Ectodermal cell (in vitro differentiated cells): ENCODE data around the gene PSMC2.
"Not testable (repeated sequence)": the region's sequence is repeated elsewhere in the genome, so short reads cannot be mapped to it uniquely, and the experiment has no call there.

Source experiments
- H3K27ac ChIP-seq: 2 replicates; pipeline ENCODE4 v1.7.0; 2013; ENCODE audit warnings: mild to moderate bottlenecking, low read depth, low read length; ENCODE audit not compliant: insufficient read depth, poor library complexity, severe bottlenecking
- H3K27me3 ChIP-seq: 2 replicates; pipeline ENCODE4 v1.7.0; 2013; ENCODE audit warnings: mild to moderate bottlenecking, low read length; ENCODE audit not compliant: insufficient read depth, control insufficient read depth, poor library complexity, severe bottlenecking
- H3K36me3 ChIP-seq: one replicate; pipeline ENCODE4 v1.7.0; 2013; ENCODE audit warnings: low read length; ENCODE audit not compliant: control insufficient read depth, insufficient read depth
- H3K4me1 ChIP-seq: one replicate; pipeline ENCODE4 v1.7.0; 2013; ENCODE audit warnings: low read length; ENCODE audit not compliant: control insufficient read depth, insufficient read depth
- H3K4me3 ChIP-seq: 2 replicates; pipeline ENCODE4 v1.7.0; 2013; ENCODE audit warnings: low read depth, low read length, control low read depth; ENCODE audit not compliant: insufficient read depth
- H3K9me3 ChIP-seq: 2 replicates; pipeline ENCODE4 v1.7.0; 2013; ENCODE audit warnings: mild to moderate bottlenecking, low read length, moderate library complexity; ENCODE audit not compliant: control insufficient read depth
- WGBS, 2 experiments: methylation state at CpG; one replicate each; pipeline ENCODE4 v1.1.7; 2013; ENCODE audit warnings: missing lambda C conversion rate in 2 of 2; 5-methylcytosine and 5-hydroxymethylcytosine counted together

The PSMC2 gene

GRCh38 chr7:103391976-103392375, 44.5 kb downstream of the PSMC2 start:
- no peaks in the 10 kb centered on the region for H3K27me3 ChIP-seq
- no peaks in the 10 kb centered on the region for H3K9me3 ChIP-seq
- H3K4me1 ChIP-seq: no peaks in the 10 kb centered on the region
- no peaks in the 10 kb centered on the region for H3K36me3 ChIP-seq
- H3K4me3 ChIP-seq: no peak overlapping the region
- 100% methylated on average over 1 of the region's 2 CpGs; no CpG with 5 or more reads in 1 of the 2 experiments for WGBS, 2 experiments
- H3K27ac ChIP-seq: no peak overlapping the region

- Histone ChIP-seq H3K36me3 (no peaks in the 10 kb centered on the region), H3K27ac (no peak overlapping the region), H3K27me3 (no peaks in the 10 kb centered on the region), H3K4me3 (no peak overlapping the region), H3K4me1 (no peaks in the 10 kb centered on the region), H3K9me3 (no peaks in the 10 kb centered on the region)
- 93 to 96% methylated on average over 4 of the region's 4 CpGs for WGBS, 2 experiments
Measured at GRCh38 chr7:103394566-103394965, 47.1 kb downstream of the PSMC2 start.

GRCh38 chr7:103395071-103395470, 47.6 kb downstream of the PSMC2 start:
- 91 to 94% methylated on average over 1 of the region's 1 CpG for WGBS, 2 experiments
- H3K4me1 ChIP-seq: no peaks in the 10 kb centered on the region
- H3K9me3 ChIP-seq: no peaks in the 10 kb centered on the region
- no peaks in the 10 kb centered on the region for H3K27me3 ChIP-seq
- no peaks in the 10 kb centered on the region for H3K36me3 ChIP-seq
- no peak overlapping the region for H3K27ac ChIP-seq
- no peak overlapping the region for H3K4me3 ChIP-seq

GRCh38 chr7:103396471-103396870, 49.0 kb downstream of the PSMC2 start:
- Histone ChIP-seq H3K27me3 (no peaks in the 10 kb centered on the region), H3K4me1 (no peaks in the 10 kb centered on the region), H3K36me3 (no peaks in the 10 kb centered on the region), H3K4me3 (no peak overlapping the region), H3K27ac (no peak overlapping the region), H3K9me3 (no peaks in the 10 kb centered on the region)
- 59 to 67% methylated on average over 6 to 8 of the region's 8 CpGs for WGBS, 2 experiments

GRCh38 chr7:103398483-103399127, 51.2 kb downstream of the PSMC2 start:
- Histone ChIP-seq H3K9me3 (no peaks in the 10 kb centered on the region), H3K4me1 (no peaks in the 10 kb centered on the region), H3K4me3 (no peak overlapping the region), H3K27ac (no peak overlapping the region), H3K36me3 (no peaks in the 10 kb centered on the region), H3K27me3 (no peaks in the 10 kb centered on the region)
- 43 to 47% methylated on average over 2 of the region's 2 CpGs for WGBS, 2 experiments

- not testable (repeated sequence) for H3K4me3 ChIP-seq, H3K4me1 ChIP-seq, H3K27me3 ChIP-seq, H3K27ac ChIP-seq, H3K36me3 ChIP-seq, H3K9me3 ChIP-seq
Measured at GRCh38 chr7:103399687-103400086, 52.2 kb downstream of the PSMC2 start.

- not testable (repeated sequence) for H3K27ac ChIP-seq, H3K9me3 ChIP-seq, H3K36me3 ChIP-seq, H3K27me3 ChIP-seq, H3K4me3 ChIP-seq, H3K4me1 ChIP-seq
- 73 to 78% methylated on average over 7 of the region's 7 CpGs for WGBS, 2 experiments
Measured at GRCh38 chr7:103405789-103406613, 58.6 kb downstream of the PSMC2 start.

GRCh38 chr7:103412151-103412550, 64.7 kb downstream of the PSMC2 start:
- Histone ChIP-seq H3K27ac (no peak overlapping the region), H3K27me3 (no peaks in the 10 kb centered on the region), H3K36me3 (no peaks in the 10 kb centered on the region), H3K4me3 (no peak overlapping the region), H3K9me3 (no peaks in the 10 kb centered on the region), H3K4me1 (no peaks in the 10 kb centered on the region)
- WGBS, 2 experiments: 94% methylated on average over 1 of the region's 1 CpG; no CpG with 5 or more reads in 1 of the 2 experiments

- 88 to 92% methylated on average over 5 of the region's 5 CpGs for WGBS, 2 experiments
Measured at GRCh38 chr7:103413407-103413806, 66.0 kb downstream of the PSMC2 start.

GRCh38 chr7:103418241-103418640, 70.8 kb downstream of the PSMC2 start:
- H3K27me3 ChIP-seq: no peaks in the 10 kb centered on the region
- H3K4me1 ChIP-seq: no peaks in the 10 kb centered on the region
- H3K36me3 ChIP-seq: no peaks in the 10 kb centered on the region
- H3K9me3 ChIP-seq: no peaks in the 10 kb centered on the region
- 84 to 98% methylated on average over 3 of the region's 3 CpGs for WGBS, 2 experiments
- no peak overlapping the region for H3K4me3 ChIP-seq
- no peak overlapping the region for H3K27ac ChIP-seq

More at GRCh38 chr7:103413407-103413806, 66.0 kb downstream of the PSMC2 start:
- H3K27ac ChIP-seq: no peak overlapping the region
- no peaks in the 10 kb centered on the region for H3K27me3 ChIP-seq
- no peak overlapping the region for H3K4me3 ChIP-seq
- H3K9me3 ChIP-seq: no peaks in the 10 kb centered on the region
- no peaks in the 10 kb centered on the region for H3K36me3 ChIP-seq
- H3K4me1 ChIP-seq: no peaks in the 10 kb centered on the region
